ENCODE data around the gene SPC25. TPM values are rescaled to one million over a fixed set of nuclear protein-coding genes. Genes with fewer than 3 reads are reported as not detected.

Gene SPC25
- total RNA-seq, 1 experiment from 2014 or later = 20.7 TPM

DNA sequence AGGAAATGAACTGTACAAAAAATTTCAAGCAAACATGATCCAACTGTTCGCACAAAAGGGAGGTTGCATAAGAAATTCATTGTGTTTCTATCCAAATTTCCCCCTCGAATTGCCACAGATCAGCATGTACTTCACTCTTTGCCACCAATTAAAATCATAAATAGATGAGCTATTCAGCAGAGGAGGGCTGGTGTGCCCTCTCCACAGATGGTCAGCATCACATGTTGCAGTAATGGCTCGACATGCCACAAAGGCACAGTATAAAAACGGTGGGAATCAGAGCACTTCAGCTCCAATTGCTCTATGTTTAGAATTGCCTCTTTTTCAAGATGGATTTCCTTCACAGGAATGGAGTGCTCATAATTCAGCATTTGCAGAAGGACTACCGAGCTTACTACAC lies 10.8 kb upstream of the SPC25 start, which contains the start of gene G6PC2:
TSS of gene G6PC2 (plus strand) at position 289 of the 400 bp plus-strand sequence. CDS start at position 330, 41 bp downstream.
- TF ChIP-seq, protein P1, sequence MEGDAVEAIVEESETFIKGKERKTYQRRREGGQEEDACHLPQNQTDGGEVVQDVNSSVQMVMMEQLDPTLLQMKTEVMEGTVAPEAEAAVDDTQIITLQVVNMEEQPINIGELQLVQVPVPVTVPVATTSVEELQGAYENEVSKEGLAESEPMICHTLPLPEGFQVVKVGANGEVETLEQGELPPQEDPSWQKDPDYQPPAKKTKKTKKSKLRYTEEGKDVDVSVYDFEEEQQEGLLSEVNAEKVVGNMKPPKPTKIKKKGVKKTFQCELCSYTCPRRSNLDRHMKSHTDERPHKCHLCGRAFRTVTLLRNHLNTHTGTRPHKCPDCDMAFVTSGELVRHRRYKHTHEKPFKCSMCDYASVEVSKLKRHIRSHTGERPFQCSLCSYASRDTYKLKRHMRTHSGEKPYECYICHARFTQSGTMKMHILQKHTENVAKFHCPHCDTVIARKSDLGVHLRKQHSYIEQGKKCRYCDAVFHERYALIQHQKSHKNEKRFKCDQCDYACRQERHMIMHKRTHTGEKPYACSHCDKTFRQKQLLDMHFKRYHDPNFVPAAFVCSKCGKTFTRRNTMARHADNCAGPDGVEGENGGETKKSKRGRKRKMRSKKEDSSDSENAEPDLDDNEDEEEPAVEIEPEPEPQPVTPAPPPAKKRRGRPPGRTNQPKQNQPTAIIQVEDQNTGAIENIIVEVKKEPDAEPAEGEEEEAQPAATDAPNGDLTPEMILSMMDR (conservative IDR thresholded peaks at IDR 0.05) = no peak
- TF ChIP-seq EZH2 (IDR thresholded peaks at IDR 0.05; ENCODE audit: low read depth) = no peak
- H3K9me2 ChIP-seq (ENCODE audit: insufficient read depth) = no peaks in the 10 kb centered on the region
- no peak for DNase-seq
- H4K20me1 ChIP-seq (ENCODE audit: insufficient read depth) = no peaks in the 10 kb centered on the region
- H3K9me3 ChIP-seq (ENCODE audit: insufficient read depth, low read depth) = no peaks in the 10 kb centered on the region
- H3K4me1 ChIP-seq (replicated peaks; ENCODE audit: insufficient read depth) = no peaks in the 10 kb centered on the region
- no peak within 1 kb of the TSS for H3K4me2 ChIP-seq
- H3K4me3 ChIP-seq = no peak within 1 kb of the TSS
- BruUV-seq (replicated peaks) = no TSS peak
- no peaks in the 10 kb centered on the region for H3K79me2 ChIP-seq (ENCODE audit: low read depth)
- H3K27ac ChIP-seq = no peak within 1 kb of the TSS
- no peak within 1 kb of the TSS for H2AFZ ChIP-seq
- H3K27me3 ChIP-seq (ENCODE audit: insufficient read depth, low read depth) = no peaks in the 10 kb centered on the region
- CTCF ChIA-PET = no interaction called here
- H3F3A ChIP-seq (ENCODE audit: insufficient read depth, low read depth) = no peaks in the 10 kb centered on the region
- H3K36me3 ChIP-seq (ENCODE audit: low read depth) = no peaks in the 10 kb centered on the region
- intact Hi-C loops (cut with micrococcal nuclease; ENCODE audit: unreplicated experiment) = no loop called here
- POLR2A ChIA-PET (ENCODE audit: unreplicated experiment) = no interaction called here

DNA sequence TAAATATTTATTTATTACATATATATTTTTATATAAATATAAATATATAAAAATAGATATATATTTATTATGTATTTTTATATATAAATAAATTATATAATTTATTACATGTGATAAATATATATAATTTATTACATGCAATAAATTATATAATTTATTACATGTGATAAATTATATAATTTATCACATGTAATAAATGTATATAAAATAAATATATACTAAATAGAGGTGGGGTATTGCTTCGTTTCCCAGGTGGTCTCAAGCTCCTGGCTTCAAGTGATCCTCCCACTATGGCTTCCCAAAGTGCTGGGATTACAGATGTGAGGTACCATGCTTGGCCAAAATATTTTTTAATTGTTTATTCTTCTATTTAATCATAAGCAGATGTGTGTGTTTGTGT lies 7.2 kb upstream of the SPC25 start:
- no peak for DNase-seq
- H2AFZ ChIP-seq = no peak overlapping the region
- no peaks in the 10 kb centered on the region for H3F3A ChIP-seq (ENCODE audit: insufficient read depth, low read depth)
- no TSS peak for BruUV-seq (replicated peaks)
- no peaks in the 10 kb centered on the region for H3K9me2 ChIP-seq (ENCODE audit: insufficient read depth)
- no peaks in the 10 kb centered on the region for H3K36me3 ChIP-seq (ENCODE audit: low read depth)
- intact Hi-C loops (cut with micrococcal nuclease; ENCODE audit: unreplicated experiment) = no loop called here
- H3K4me3 ChIP-seq = no peak overlapping the region
- H3K4me2 ChIP-seq = no peak overlapping the region
- POLR2A ChIA-PET (ENCODE audit: unreplicated experiment) = no interaction called here
- H3K79me2 ChIP-seq (ENCODE audit: low read depth) = no peaks in the 10 kb centered on the region
- H3K9me3 ChIP-seq (ENCODE audit: insufficient read depth, low read depth) = no peaks in the 10 kb centered on the region
- CTCF ChIA-PET = no interaction called here
- TF ChIP-seq EZH2 (IDR thresholded peaks at IDR 0.05; ENCODE audit: low read depth) = no peak
- TF ChIP-seq, protein P1 (conservative IDR thresholded peaks at IDR 0.05) = no peak
- H4K20me1 ChIP-seq (ENCODE audit: insufficient read depth) = no peaks in the 10 kb centered on the region
- no peaks in the 10 kb centered on the region for H3K4me1 ChIP-seq (replicated peaks; ENCODE audit: insufficient read depth)
- H3K27me3 ChIP-seq (ENCODE audit: insufficient read depth, low read depth) = no peaks in the 10 kb centered on the region
- no peak overlapping the region for H3K27ac ChIP-seq

DNA sequence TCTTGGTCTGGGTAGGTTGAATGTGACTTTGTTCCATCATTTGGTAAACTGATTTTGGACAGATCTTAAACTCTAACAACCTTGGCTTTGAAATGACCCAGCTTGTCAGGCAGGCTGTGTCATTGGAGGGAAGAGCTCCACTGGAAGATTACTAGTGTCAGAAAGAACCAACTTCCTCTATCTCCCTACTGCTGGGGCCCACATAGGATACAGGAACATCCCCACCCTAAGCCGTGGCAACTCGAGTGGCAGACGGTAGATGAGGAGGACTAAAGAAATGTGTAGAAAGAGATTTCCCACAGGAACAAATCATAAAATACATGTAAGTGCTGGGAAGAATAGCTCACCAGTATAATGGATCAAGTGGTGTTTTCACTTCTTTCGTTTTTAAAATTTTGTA lies 6.6 kb upstream of the SPC25 start:
- POLR2A ChIA-PET (ENCODE audit: unreplicated experiment) = no interaction called here
- no peak overlapping the region for H3K4me3 ChIP-seq

More for the DNA sequence above, 6.6 kb upstream of the SPC25 start:
- H3K79me2 ChIP-seq (ENCODE audit: low read depth) = no peaks in the 10 kb centered on the region
- no peaks in the 10 kb centered on the region for H3F3A ChIP-seq (ENCODE audit: insufficient read depth, low read depth)
- H2AFZ ChIP-seq = no peak overlapping the region
- intact Hi-C loops (cut with micrococcal nuclease; ENCODE audit: unreplicated experiment) = no loop called here
- no peaks in the 10 kb centered on the region for H3K4me1 ChIP-seq (replicated peaks; ENCODE audit: insufficient read depth)
- no TSS peak for BruUV-seq (replicated peaks)
- no peak overlapping the region for H3K4me2 ChIP-seq
- no peak for DNase-seq
- no peaks in the 10 kb centered on the region for H3K9me2 ChIP-seq (ENCODE audit: insufficient read depth)
- H3K9me3 ChIP-seq (ENCODE audit: insufficient read depth, low read depth) = no peaks in the 10 kb centered on the region
- CTCF ChIA-PET = no interaction called here
- H3K36me3 ChIP-seq (ENCODE audit: low read depth) = no peaks in the 10 kb centered on the region
- H4K20me1 ChIP-seq (ENCODE audit: insufficient read depth) = no peaks in the 10 kb centered on the region
- TF ChIP-seq EZH2 (IDR thresholded peaks at IDR 0.05; ENCODE audit: low read depth) = no peak
- TF ChIP-seq, protein P1 (conservative IDR thresholded peaks at IDR 0.05) = no peak
- no peak overlapping the region for H3K27ac ChIP-seq
- H3K27me3 ChIP-seq (ENCODE audit: insufficient read depth, low read depth) = no peaks in the 10 kb centered on the region

Data from PC-9 (cell line).